Suprapubic skin (tissue), 3 donors: ENCODE results near the gene CYP4F22.

Source experiments
- EP300 ChIP-seq: sonication (generic); formaldehyde crosslinking; IDR thresholded peaks from one replicate; pipeline ENCODE4 v1.6.1; 2017; ENCODE audit warnings: antibody characterized with exemption
- POLR2A ChIP-seq, 2 donors: fragments of 450-650 bp; IDR thresholded peaks; one replicate each; pipeline ENCODE4 v1.6.1; 2017; ENCODE audit warnings: antibody characterized with exemption in 2 of 2, mild to moderate bottlenecking in 2 of 2, moderate library complexity in 2 of 2
- TF ChIP-seq, protein P1 (sequence below), 2 donors: fragments of 200-600 bp in 1 of 2; fragments of 450-650 bp in 1 of 2; sonication (generic) in 1 of 2; IDR thresholded peaks; one replicate each; pipeline ENCODE4 v1.5.1; 2016 to 2019; ENCODE audit warnings: antibody characterized with exemption in 2 of 2, mild to moderate bottlenecking in 1 of 2, moderate library complexity in 1 of 2

GRCh38 chr19:15550929-15551292, 42.6 kb downstream of the CYP4F22 start:
- TF ChIP-seq, protein P1, sequence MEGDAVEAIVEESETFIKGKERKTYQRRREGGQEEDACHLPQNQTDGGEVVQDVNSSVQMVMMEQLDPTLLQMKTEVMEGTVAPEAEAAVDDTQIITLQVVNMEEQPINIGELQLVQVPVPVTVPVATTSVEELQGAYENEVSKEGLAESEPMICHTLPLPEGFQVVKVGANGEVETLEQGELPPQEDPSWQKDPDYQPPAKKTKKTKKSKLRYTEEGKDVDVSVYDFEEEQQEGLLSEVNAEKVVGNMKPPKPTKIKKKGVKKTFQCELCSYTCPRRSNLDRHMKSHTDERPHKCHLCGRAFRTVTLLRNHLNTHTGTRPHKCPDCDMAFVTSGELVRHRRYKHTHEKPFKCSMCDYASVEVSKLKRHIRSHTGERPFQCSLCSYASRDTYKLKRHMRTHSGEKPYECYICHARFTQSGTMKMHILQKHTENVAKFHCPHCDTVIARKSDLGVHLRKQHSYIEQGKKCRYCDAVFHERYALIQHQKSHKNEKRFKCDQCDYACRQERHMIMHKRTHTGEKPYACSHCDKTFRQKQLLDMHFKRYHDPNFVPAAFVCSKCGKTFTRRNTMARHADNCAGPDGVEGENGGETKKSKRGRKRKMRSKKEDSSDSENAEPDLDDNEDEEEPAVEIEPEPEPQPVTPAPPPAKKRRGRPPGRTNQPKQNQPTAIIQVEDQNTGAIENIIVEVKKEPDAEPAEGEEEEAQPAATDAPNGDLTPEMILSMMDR (IDR thresholded peaks at IDR 0.05), result no peak
- TF ChIP-seq POLR2A (IDR thresholded peaks at IDR 0.05), result no peak
- TF ChIP-seq EP300, result no peak
